C4-2B (cell line): ENCODE results near the gene PAX3.

ENCODE experiments used
- ZFX ChIP-seq: fragments of 450-650 bp; IDR thresholded peaks from 2 replicates; pipeline ENCODE4 v1.6.1; 2017
- TF ChIP-seq, protein P1 (sequence below): fragments of 450-650 bp; conservative IDR thresholded peaks from 2 replicates; pipeline ENCODE4 v1.5.1; 2017; ENCODE audit warnings: mild to moderate bottlenecking

DNA sequence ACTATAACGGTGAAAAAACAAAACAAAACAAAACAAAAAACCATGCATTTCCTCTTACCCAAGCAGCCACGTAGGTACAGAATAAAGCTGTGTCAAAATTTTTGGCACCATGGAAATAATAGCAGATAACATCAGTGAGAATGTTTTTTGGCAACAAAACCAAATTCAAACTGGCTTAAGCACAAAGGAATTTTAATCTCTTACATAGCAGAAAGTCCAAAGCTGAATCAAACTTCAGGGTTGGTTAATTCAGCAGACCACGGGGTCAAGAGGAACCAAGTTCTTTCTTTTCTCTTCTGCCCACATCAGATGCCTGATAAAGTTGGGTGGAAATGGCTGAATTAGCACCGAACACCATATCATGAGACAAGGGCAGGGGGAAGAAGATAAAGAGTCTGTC is 129.5 kb downstream of the PAX3 start:
- TF ChIP-seq, protein P1, sequence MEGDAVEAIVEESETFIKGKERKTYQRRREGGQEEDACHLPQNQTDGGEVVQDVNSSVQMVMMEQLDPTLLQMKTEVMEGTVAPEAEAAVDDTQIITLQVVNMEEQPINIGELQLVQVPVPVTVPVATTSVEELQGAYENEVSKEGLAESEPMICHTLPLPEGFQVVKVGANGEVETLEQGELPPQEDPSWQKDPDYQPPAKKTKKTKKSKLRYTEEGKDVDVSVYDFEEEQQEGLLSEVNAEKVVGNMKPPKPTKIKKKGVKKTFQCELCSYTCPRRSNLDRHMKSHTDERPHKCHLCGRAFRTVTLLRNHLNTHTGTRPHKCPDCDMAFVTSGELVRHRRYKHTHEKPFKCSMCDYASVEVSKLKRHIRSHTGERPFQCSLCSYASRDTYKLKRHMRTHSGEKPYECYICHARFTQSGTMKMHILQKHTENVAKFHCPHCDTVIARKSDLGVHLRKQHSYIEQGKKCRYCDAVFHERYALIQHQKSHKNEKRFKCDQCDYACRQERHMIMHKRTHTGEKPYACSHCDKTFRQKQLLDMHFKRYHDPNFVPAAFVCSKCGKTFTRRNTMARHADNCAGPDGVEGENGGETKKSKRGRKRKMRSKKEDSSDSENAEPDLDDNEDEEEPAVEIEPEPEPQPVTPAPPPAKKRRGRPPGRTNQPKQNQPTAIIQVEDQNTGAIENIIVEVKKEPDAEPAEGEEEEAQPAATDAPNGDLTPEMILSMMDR = no peak
- no peak for TF ChIP-seq ZFX
